Ishikawa (cell line): ENCODE measurements around the gene NCKAP5L.
A peak's percentile ranks its signal among the peaks of the same experiment; 100 is the strongest.

Source experiments
- CEBPB ChIP-seq: IDR thresholded peaks from 2 replicates; pipeline ENCODE4 v1.6.1; 2012
- CREB1 ChIP-seq: IDR thresholded peaks from 2 replicates; pipeline ENCODE4 v1.6.1; 2012; ENCODE audit warnings: low read depth
- EGR1 ChIP-seq: IDR thresholded peaks from 2 replicates; pipeline ENCODE4 v1.6.1; 2012
- EP300 ChIP-seq: IDR thresholded peaks from 2 replicates; pipeline ENCODE4 v1.6.1; 2012; ENCODE audit warnings: borderline replicate concordance
- FOXM1 ChIP-seq: IDR thresholded peaks from 2 replicates; pipeline ENCODE4 v1.6.1; 2012; ENCODE audit warnings: low read depth, borderline replicate concordance
- MAX ChIP-seq: IDR thresholded peaks from 2 replicates; pipeline ENCODE4 v1.6.1; 2012
- NFIC ChIP-seq: IDR thresholded peaks from 2 replicates; pipeline ENCODE4 v1.6.1; 2012
- RAD21 ChIP-seq: IDR thresholded peaks from 2 replicates; pipeline ENCODE4 v1.6.1; 2012; ENCODE audit warnings: low read depth
- TAF1 ChIP-seq: IDR thresholded peaks from 2 replicates; pipeline ENCODE4 v1.6.1; 2012; ENCODE audit warnings: low read depth, mild to moderate bottlenecking
- TCF12 ChIP-seq: IDR thresholded peaks from 2 replicates; pipeline ENCODE4 v1.6.1; 2012; ENCODE audit warnings: low read depth
- TEAD4 ChIP-seq: IDR thresholded peaks from 2 replicates; pipeline ENCODE4 v1.6.1; 2012
- USF1 ChIP-seq: IDR thresholded peaks from 2 replicates; pipeline ENCODE4 v1.6.1; 2012
- YY1 ChIP-seq: IDR thresholded peaks from 2 replicates; pipeline ENCODE4 v1.6.1; 2012; ENCODE audit warnings: low read depth
- ZBTB7A ChIP-seq: IDR thresholded peaks from 2 replicates; pipeline ENCODE4 v1.6.1; 2012; ENCODE audit warnings: low read depth
- TF ChIP-seq, protein P1 (sequence below): IDR thresholded peaks from 2 replicates; pipeline ENCODE4 v1.6.1; 2012; ENCODE audit warnings: low read depth, mild to moderate bottlenecking

Gene NCKAP5L

GRCh38 chr12:49792181-49792970 lies 35.8 kb downstream of the NCKAP5L start:
- no peak for TF ChIP-seq CEBPB
- no peak for TF ChIP-seq EP300
- no peak for TF ChIP-seq MAX
- TF ChIP-seq FOXM1 = no peak
- TF ChIP-seq, protein P1, sequence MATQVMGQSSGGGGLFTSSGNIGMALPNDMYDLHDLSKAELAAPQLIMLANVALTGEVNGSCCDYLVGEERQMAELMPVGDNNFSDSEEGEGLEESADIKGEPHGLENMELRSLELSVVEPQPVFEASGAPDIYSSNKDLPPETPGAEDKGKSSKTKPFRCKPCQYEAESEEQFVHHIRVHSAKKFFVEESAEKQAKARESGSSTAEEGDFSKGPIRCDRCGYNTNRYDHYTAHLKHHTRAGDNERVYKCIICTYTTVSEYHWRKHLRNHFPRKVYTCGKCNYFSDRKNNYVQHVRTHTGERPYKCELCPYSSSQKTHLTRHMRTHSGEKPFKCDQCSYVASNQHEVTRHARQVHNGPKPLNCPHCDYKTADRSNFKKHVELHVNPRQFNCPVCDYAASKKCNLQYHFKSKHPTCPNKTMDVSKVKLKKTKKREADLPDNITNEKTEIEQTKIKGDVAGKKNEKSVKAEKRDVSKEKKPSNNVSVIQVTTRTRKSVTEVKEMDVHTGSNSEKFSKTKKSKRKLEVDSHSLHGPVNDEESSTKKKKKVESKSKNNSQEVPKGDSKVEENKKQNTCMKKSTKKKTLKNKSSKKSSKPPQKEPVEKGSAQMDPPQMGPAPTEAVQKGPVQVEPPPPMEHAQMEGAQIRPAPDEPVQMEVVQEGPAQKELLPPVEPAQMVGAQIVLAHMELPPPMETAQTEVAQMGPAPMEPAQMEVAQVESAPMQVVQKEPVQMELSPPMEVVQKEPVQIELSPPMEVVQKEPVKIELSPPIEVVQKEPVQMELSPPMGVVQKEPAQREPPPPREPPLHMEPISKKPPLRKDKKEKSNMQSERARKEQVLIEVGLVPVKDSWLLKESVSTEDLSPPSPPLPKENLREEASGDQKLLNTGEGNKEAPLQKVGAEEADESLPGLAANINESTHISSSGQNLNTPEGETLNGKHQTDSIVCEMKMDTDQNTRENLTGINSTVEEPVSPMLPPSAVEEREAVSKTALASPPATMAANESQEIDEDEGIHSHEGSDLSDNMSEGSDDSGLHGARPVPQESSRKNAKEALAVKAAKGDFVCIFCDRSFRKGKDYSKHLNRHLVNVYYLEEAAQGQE = no peak
- no peak for TF ChIP-seq RAD21
- TF ChIP-seq TAF1 = no peak
- TF ChIP-seq YY1 = no peak
- TF ChIP-seq TEAD4 = no peak

- TF ChIP-seq EP300 = no peak
- TF ChIP-seq ZBTB7A = 0 out of 2 replicates have a peak, but pooled peaks have one; percentile 17
- no peak for TF ChIP-seq CEBPB
- no peak for TF ChIP-seq RAD21
Measured at GRCh38 chr12:49791700-49792099, 36.5 kb downstream of the NCKAP5L start.

DNA sequence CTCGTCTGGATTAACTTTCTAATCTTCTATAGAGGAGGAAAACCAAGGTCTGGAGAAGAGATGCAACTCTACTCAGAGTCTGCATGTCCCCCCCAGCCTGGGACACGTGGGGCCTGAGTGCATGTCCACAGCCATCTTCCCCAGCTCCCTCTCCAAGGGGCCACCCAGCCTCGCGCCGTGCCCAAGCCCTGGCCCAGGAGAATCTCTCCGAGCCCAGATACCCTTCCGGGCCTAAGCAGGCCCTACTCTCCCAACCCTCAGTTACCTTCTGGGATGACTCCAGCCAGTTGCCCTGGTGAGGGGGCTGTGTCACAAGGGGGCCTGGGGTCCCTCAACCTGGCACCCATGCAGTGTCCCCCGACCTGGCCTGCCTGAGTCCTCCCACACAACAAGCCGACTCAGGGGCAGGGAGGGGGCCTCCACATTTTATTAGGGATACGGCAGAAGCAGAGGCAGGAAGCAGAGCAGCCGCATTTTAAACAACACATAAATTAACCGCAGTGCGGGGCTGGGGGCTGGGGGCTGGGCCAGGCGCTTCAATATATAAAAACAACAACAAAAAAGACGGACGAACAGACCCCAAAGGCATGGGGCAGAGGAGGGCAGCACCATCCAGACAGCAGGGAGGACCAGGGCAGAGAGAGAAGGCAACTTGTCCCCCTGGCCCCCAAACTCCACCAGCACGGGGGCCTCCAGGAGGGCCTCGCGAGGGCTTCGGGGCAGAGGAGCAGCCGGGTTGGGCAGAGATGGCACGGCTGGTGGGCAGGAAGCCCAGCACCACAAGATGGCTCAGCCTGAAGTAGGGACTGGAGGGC lies 37.3 kb downstream of the NCKAP5L start:
- TF ChIP-seq EGR1 (no peak), TEAD4 (no peak), FOXM1 (no peak), USF1 (no peak), YY1 (no peak), TAF1 (no peak)

DNA sequence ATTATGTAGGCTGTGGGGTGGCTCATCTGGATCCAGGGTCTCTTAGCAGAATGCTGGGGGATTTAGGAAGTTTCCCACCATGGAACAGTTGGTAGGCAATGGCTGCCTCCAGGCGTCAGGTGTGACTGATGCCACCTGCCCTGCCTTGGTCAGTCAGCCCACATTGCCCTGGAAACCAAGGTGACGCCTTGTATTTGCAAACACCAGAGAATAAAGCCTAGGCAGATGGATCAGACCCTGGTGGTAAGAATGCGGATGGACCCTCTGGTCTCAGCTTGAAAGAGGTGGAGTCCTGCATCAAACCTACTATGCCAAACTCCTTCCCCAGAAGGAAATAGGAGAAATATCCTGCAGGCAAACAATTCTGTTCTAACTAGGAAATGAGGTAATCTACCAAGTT lies 38.2 kb downstream of the NCKAP5L start:
- TF ChIP-seq NFIC (no peak), USF1 (no peak), YY1 (no peak), EP300 (no peak), CREB1 (no peak), TAF1 (no peak), RAD21 (no peak), ZBTB7A (no peak), EGR1 (no peak), TCF12 (no peak), MAX (no peak), TEAD4 (no peak), CEBPB (no peak), FOXM1 (no peak)
- TF ChIP-seq, protein P1 = no peak

- no peak for TF ChIP-seq RAD21
- TF ChIP-seq, protein P1 = no peak
- no peak for TF ChIP-seq CREB1
- TF ChIP-seq YY1 = no peak
- no peak for TF ChIP-seq TEAD4
- no peak for TF ChIP-seq EP300
- no peak for TF ChIP-seq USF1
Measured at GRCh38 chr12:49787672-49788071, 40.5 kb downstream of the NCKAP5L start.
